IMR-90 (cell line): ENCODE measurements around the gene ZNF236. TPM values are rescaled to one million over a fixed set of nuclear protein-coding genes. Genes with fewer than 3 reads are reported as not detected.

ENCODE experiments used
- ATAC-seq: fragments of 200-7000 bp; cut with Tn5 transposase; 2 replicates; pipeline ENCODE4 v1.9.1; 2020; ENCODE audit warnings: low read depth, mild to moderate bottlenecking, moderate library complexity
- BruUV-seq: library from RNA; stranded (reverse); fragments of 400-500 nt; replicated peaks from 2 replicates; lab custom pipeline; 2021; lab: Mats Ljungman, UMichigan
- CTCF ChIA-PET: fragments of 300-600 bp; formaldehyde crosslinking; extraction: SDS; loops from one replicate; lab custom pipeline; 2021; ENCODE audit warnings: antibody characterized with exemption; lab: Yijun Ruan, JAX
- POLR2A ChIA-PET: fragments of 300-600 bp; sonication (Branson Sonifier 250); formaldehyde crosslinking; loops from one replicate; lab custom pipeline; 2022; ENCODE audit warnings: antibody characterized with exemption; ENCODE audit not compliant: unreplicated experiment; lab: Charles Lee
- DNase-seq: peaks from one replicate; pipeline ENCODE4 v3.0.0; 2013
- H2AFZ ChIP-seq: replicated peaks from 2 replicates; pipeline ENCODE3; 2013; ENCODE audit warnings: low read length, mild to moderate bottlenecking; ENCODE audit not compliant: poor library complexity
- H2AK5ac ChIP-seq: 2 replicates; pipeline ENCODE4 v1.6.1; 2013; ENCODE audit warnings: low read depth, low read length, inconsistent platforms
- H2AK9ac ChIP-seq: replicated peaks from 2 replicates; pipeline ENCODE3; 2013; ENCODE audit warnings: mild to moderate bottlenecking, low read depth, low read length, moderate library complexity; ENCODE audit not compliant: poor library complexity
- H2BK120ac ChIP-seq: 2 replicates; pipeline ENCODE4 v1.6.1; 2013; ENCODE audit warnings: low read depth, low read length, inconsistent platforms
- H2BK15ac ChIP-seq: 3 replicates; pipeline ENCODE4 v1.6.1; 2013; ENCODE audit warnings: low read depth, low read length, inconsistent platforms
- H2BK20ac ChIP-seq: 2 replicates; pipeline ENCODE4 v1.6.1; 2013; ENCODE audit warnings: low read depth, mild to moderate bottlenecking, inconsistent platforms, low read length, moderate library complexity
- H2BK5ac ChIP-seq: 2 replicates; pipeline ENCODE4 v1.6.1; 2013; ENCODE audit warnings: mild to moderate bottlenecking, low read depth, low read length, inconsistent platforms; ENCODE audit not compliant: poor library complexity, severe bottlenecking
- H3K14ac ChIP-seq: replicated peaks from 2 replicates; pipeline ENCODE4 v1.6.1; 2013; ENCODE audit warnings: low read depth, low read length, inconsistent platforms
- H3K18ac ChIP-seq: 2 replicates; pipeline ENCODE4 v1.6.1; 2013; ENCODE audit warnings: low read depth, low read length, control low read depth
- H3K23ac ChIP-seq: 2 replicates; pipeline ENCODE4 v1.6.1; 2013; ENCODE audit warnings: low read depth, low read length, inconsistent platforms
- H3K27ac ChIP-seq: 2 replicates; pipeline ENCODE4 v1.5.1; 2013; ENCODE audit warnings: mild to moderate bottlenecking, control low read depth, low read length; ENCODE audit not compliant: insufficient read depth
- H3K27me3 ChIP-seq: 2 replicates; pipeline ENCODE4 v1.6.1; 2013; ENCODE audit warnings: low read length; ENCODE audit not compliant: control insufficient read depth, insufficient read depth
- H3K36me3 ChIP-seq: 2 replicates; pipeline ENCODE4 v1.6.1; 2013; ENCODE audit warnings: low read length, mixed read lengths; ENCODE audit not compliant: control insufficient read depth, insufficient read depth
- H3K4ac ChIP-seq: 2 replicates; pipeline ENCODE4 v1.6.1; 2013; ENCODE audit warnings: low read depth, low read length, inconsistent platforms
- H3K4me1 ChIP-seq: 2 replicates; pipeline ENCODE4 v1.6.1; 2013; ENCODE audit warnings: low read length, mixed read lengths; ENCODE audit not compliant: control insufficient read depth, insufficient read depth
- H3K4me2 ChIP-seq: 2 replicates; pipeline ENCODE4 v1.6.1; 2013; ENCODE audit warnings: low read depth, mild to moderate bottlenecking, control low read depth, low read length, moderate library complexity
- H3K4me3 ChIP-seq: 2 replicates; pipeline ENCODE4 v1.5.1; 2013; ENCODE audit warnings: low read depth, mild to moderate bottlenecking, control low read depth, low read length, moderate library complexity; ENCODE audit not compliant: insufficient read depth
- H3K56ac ChIP-seq: 2 replicates; pipeline ENCODE4 v1.6.1; 2013; ENCODE audit warnings: low read length, inconsistent platforms; ENCODE audit not compliant: insufficient read depth; ENCODE audit errors: extremely low read depth
- H3K79me1 ChIP-seq, 2 experiments: 2 replicates each; pipeline ENCODE4 v1.6.1; 2013; ENCODE audit warnings: low read length in 2 of 2, inconsistent platforms in 1 of 2, low read depth in 1 of 2
- H3K9ac ChIP-seq: 2 replicates; pipeline ENCODE4 v1.6.1; 2013; ENCODE audit warnings: low read depth, low read length, control low read depth
- H3K9me1 ChIP-seq: 2 replicates; pipeline ENCODE4 v1.6.1; 2013; ENCODE audit warnings: low read length, inconsistent platforms; ENCODE audit not compliant: insufficient read depth
- H3K9me3 ChIP-seq: 2 replicates; pipeline ENCODE4 v1.6.1; 2013; ENCODE audit warnings: low read length; ENCODE audit not compliant: control insufficient read depth, insufficient read depth
- H4K20me1 ChIP-seq: 2 replicates; pipeline ENCODE4 v1.6.1; 2013; ENCODE audit warnings: low read length, inconsistent platforms; ENCODE audit not compliant: insufficient read depth
- H4K5ac ChIP-seq: 2 replicates; pipeline ENCODE4 v1.6.1; 2013; ENCODE audit warnings: mild to moderate bottlenecking, low read depth, low read length, control low read depth
- H4K8ac ChIP-seq, 2 experiments: 2 replicates each; pipeline ENCODE4 v1.6.1; 2013; ENCODE audit warnings: low read depth in 2 of 2, low read length in 2 of 2, control low read depth in 1 of 2, inconsistent platforms in 1 of 2
- H4K91ac ChIP-seq: 2 replicates; pipeline ENCODE4 v1.6.1; 2013; ENCODE audit warnings: low read depth, low read length, inconsistent platforms; ENCODE audit not compliant: insufficient read depth
- BHLHE40 ChIP-seq: fragments of 150-350 bp; IDR thresholded peaks from 2 replicates; pipeline ENCODE4 v1.6.1; 2016; ENCODE audit warnings: mild to moderate bottlenecking, low read depth, low read length
- CEBPB ChIP-seq: IDR thresholded peaks from 2 replicates; pipeline ENCODE4 v1.6.1; 2012; ENCODE audit warnings: low read depth, low read length, improper control_type of control experiment
- CHD1 ChIP-seq: IDR thresholded peaks from 2 replicates; pipeline ENCODE4 v1.6.1; 2012; ENCODE audit warnings: low read depth, low read length, improper control_type of control experiment
- CTCF ChIP-seq: conservative IDR thresholded peaks from 2 replicates; pipeline ENCODE4 v1.5.1; 2012; ENCODE audit warnings: mild to moderate bottlenecking, low read depth, low read length, improper control_type of control experiment
- ELK1 ChIP-seq: fragments of 150-350 bp; IDR thresholded peaks from 2 replicates; pipeline ENCODE4 v1.6.1; 2016; ENCODE audit warnings: low read depth, mild to moderate bottlenecking, low read length, moderate library complexity, borderline replicate concordance
- FOS ChIP-seq: fragments of 150-350 bp; IDR thresholded peaks from 2 replicates; pipeline ENCODE4 v1.6.1; 2016; ENCODE audit warnings: low read depth, low read length
- MAFK ChIP-seq: IDR thresholded peaks from 2 replicates; pipeline ENCODE4 v1.6.1; 2012; ENCODE audit warnings: low read depth, low read length, improper control_type of control experiment
- MAZ ChIP-seq: IDR thresholded peaks from 2 replicates; pipeline ENCODE4 v1.6.1; 2012; ENCODE audit warnings: low read depth, mild to moderate bottlenecking, low read length, improper control_type of control experiment, moderate library complexity, borderline replicate concordance
- MXI1 ChIP-seq: IDR thresholded peaks from 2 replicates; pipeline ENCODE4 v1.6.1; 2012; ENCODE audit warnings: low read depth, mild to moderate bottlenecking, low read length, moderate library complexity, borderline replicate concordance
- NFE2L2 ChIP-seq: fragments of 150-350 bp; IDR thresholded peaks from 2 replicates; pipeline ENCODE4 v1.6.1; 2016; ENCODE audit warnings: low read depth, mild to moderate bottlenecking, low read length
- POLR2A ChIP-seq: IDR thresholded peaks from 2 replicates; pipeline ENCODE4 v1.6.1; 2012; ENCODE audit warnings: mild to moderate bottlenecking, low read depth, low read length
- RAD21 ChIP-seq: IDR thresholded peaks from 2 replicates; pipeline ENCODE4 v1.6.1; 2012; ENCODE audit warnings: low read length, improper control_type of control experiment
- RCOR1 ChIP-seq: IDR thresholded peaks from 2 replicates; pipeline ENCODE4 v1.6.1; 2012; ENCODE audit warnings: mild to moderate bottlenecking, low read length, improper control_type of control experiment; ENCODE audit not compliant: insufficient replicate concordance
- RFX5 ChIP-seq: IDR thresholded peaks from 2 replicates; pipeline ENCODE4 v1.8.0; 2012; ENCODE audit warnings: low read depth, mild to moderate bottlenecking, low read length, moderate library complexity
- SMC3 ChIP-seq: fragments of 150-350 bp; IDR thresholded peaks from 2 replicates; pipeline ENCODE4 v1.6.1; 2016; ENCODE audit warnings: low read depth, mild to moderate bottlenecking, antibody characterized with exemption, low read length, moderate library complexity
- USF2 ChIP-seq: fragments of 150-350 bp; IDR thresholded peaks from 2 replicates; pipeline ENCODE4 v1.6.1; 2017; ENCODE audit warnings: mild to moderate bottlenecking, antibody characterized with exemption, low read length, low read depth
- WGBS, 2 experiments: methylation state at CpG; one replicate each; pipeline versions ENCODE4 v1.1.5 to v1.1.7; 2013; ENCODE audit warnings: missing lambda C conversion rate in 2 of 2; ENCODE audit not compliant: insufficient read length in 1 of 2; ENCODE audit errors: extremely low coverage in 2 of 2; 5-methylcytosine and 5-hydroxymethylcytosine counted together
- dilution Hi-C: fragments of 300-500 bp; cut with HindIII; formaldehyde crosslinking; loops from one replicate; pipeline ENCODE4 v1.14.3; 2018; ENCODE audit warnings: low sequenced_read_pairs; ENCODE audit not compliant: unreplicated experiment
- in situ Hi-C: fragments of 300-500 bp; cut with MboI; formaldehyde crosslinking; loops from 3 replicates; pipeline ENCODE4 v1.14.3; 2019; ENCODE audit warnings: low sequenced_read_pairs, inconsistent platforms, mixed read lengths
- intact Hi-C: fragments of 100-400 bp; cut with micrococcal nuclease; formaldehyde crosslinking; loops from 2 replicates; pipeline ENCODE4 v1.10.0; 2022
- polyA plus RNA-seq, 3 experiments: library from polyadenylated mRNA; depleted of rRNA; stranded (reverse); fragments of >200 nt; gene quantifications; 2 replicates each; pipeline ENCODE4 v1.2.3, GENCODE V29; 2012; ENCODE audit warnings: low replicate concordance in 1 of 3
- total RNA-seq: library from RNA; depleted of rRNA; stranded (reverse); fragments of >200 nt; gene quantifications from 2 replicates; pipeline ENCODE4 v1.2.3, GENCODE V29; 2012

ZNF236 gene
- total and polyA plus RNA-seq, 2 of the 4 experiments (the other 2 are of a cell fraction), result 3.6 to 9.7 TPM

GRCh38 chr18:76993573-76993972 lies 171.2 kb downstream of the ZNF236 start:
- H3K9ac ChIP-seq, result no peak overlapping the region
- WGBS, 2 experiments, result 91% methylated on average over 5 of the region's 11 CpGs; no CpG with 5 or more reads in 1 of the 2 experiments
- H2BK120ac ChIP-seq, result no peak overlapping the region
- H3K18ac ChIP-seq, result no peak overlapping the region
- CTCF ChIA-PET, result no interaction called here
- H2AK9ac ChIP-seq, result no peak overlapping the region
- no peak overlapping the region for H4K5ac ChIP-seq
- H2BK20ac ChIP-seq, result no peak overlapping the region
- POLR2A ChIA-PET, result no interaction called here
- no peak overlapping the region for H2BK5ac ChIP-seq
- H3K23ac ChIP-seq, result no peak overlapping the region
- H3K9me3 ChIP-seq, result no peaks in the 10 kb centered on the region
- no TSS peak for BruUV-seq
- peaks cover 7% of the 10 kb centered on the region for H3K27me3 ChIP-seq
- H3K9me1 ChIP-seq, result no peaks in the 10 kb centered on the region
- H3K27ac ChIP-seq, result no peak overlapping the region
- H2AFZ ChIP-seq, result no peak overlapping the region
- intact Hi-C loops (no loop called here), dilution Hi-C loops (no loop called here), in situ Hi-C loops (no loop called here)
- H3K14ac ChIP-seq, result no peak overlapping the region
- H3K56ac ChIP-seq, result no peak overlapping the region
- TF ChIP-seq BHLHE40 (no peak), FOS (no peak), NFE2L2 (no peak), POLR2A (no peak), CHD1 (no peak), CTCF (no peak), RFX5 (no peak), CEBPB (no peak), ELK1 (no peak), MAFK (no peak), RAD21 (no peak), USF2 (no peak), MXI1 (no peak), SMC3 (no peak), RCOR1 (no peak), MAZ (no peak)
- no peak for DNase-seq
- H3K4me1 ChIP-seq, result no peaks in the 10 kb centered on the region
- H4K8ac ChIP-seq, result no peak overlapping the region
- H3K79me1 ChIP-seq, result no peaks in the 10 kb centered on the region
- no peak overlapping the region for H3K4me2 ChIP-seq
- H2BK15ac ChIP-seq, result no peak overlapping the region
- no peak overlapping the region for H2AK5ac ChIP-seq
- no peak overlapping the region for H3K4me3 ChIP-seq
- H3K36me3 ChIP-seq, result no peaks in the 10 kb centered on the region
- ATAC-seq, result no peak
- H4K91ac ChIP-seq, result no peak overlapping the region
- H4K20me1 ChIP-seq, result no peaks in the 10 kb centered on the region
- H3K4ac ChIP-seq, result no peak overlapping the region
